WTC11 (cell line): ENCODE data around the gene NCKAP5.

Experiments
- ATF2 ChIP-seq: sonication (generic); formaldehyde crosslinking; IDR thresholded peaks from 2 replicates; pipeline ENCODE4 v1.8.1; 2022; ENCODE audit warnings: low read depth, missing genetic modification reagents, borderline replicate concordance
- CTCF ChIP-seq: fragments of 200-600 bp; IDR thresholded peaks from 2 replicates; pipeline ENCODE4 v1.8.0; 2022; ENCODE audit warnings: antibody characterized with exemption
- HMGXB4 ChIP-seq: sonication (generic); formaldehyde crosslinking; IDR thresholded peaks from 2 replicates; pipeline ENCODE4 v1.8.1; 2023; ENCODE audit warnings: mild to moderate bottlenecking, moderate library complexity, missing genetic modification reagents
- MYBL2 ChIP-seq: sonication (generic); formaldehyde crosslinking; IDR thresholded peaks from 2 replicates; pipeline ENCODE4 v1.8.1; 2023; ENCODE audit warnings: mild to moderate bottlenecking, moderate library complexity, missing genetic modification reagents

- TF ChIP-seq CTCF (no peak), MYBL2 (no peak), ATF2 (CRISPR knock-in tag) (no peak), HMGXB4 (CRISPR knock-in tag) (no peak)
Measured at GRCh38 chr2:133109772-133110171, 458.5 kb downstream of the NCKAP5 start.
